IPS DF 4.7 (cell line): ENCODE measurements around the gene PTPRD.

Experiments
- DNase-seq: peaks from one replicate; pipeline ENCODE4 v3.0.0-alpha.2; 2013; ENCODE audit warnings: low spot score; ENCODE audit errors: extremely low read depth

The PTPRD gene

DNA sequence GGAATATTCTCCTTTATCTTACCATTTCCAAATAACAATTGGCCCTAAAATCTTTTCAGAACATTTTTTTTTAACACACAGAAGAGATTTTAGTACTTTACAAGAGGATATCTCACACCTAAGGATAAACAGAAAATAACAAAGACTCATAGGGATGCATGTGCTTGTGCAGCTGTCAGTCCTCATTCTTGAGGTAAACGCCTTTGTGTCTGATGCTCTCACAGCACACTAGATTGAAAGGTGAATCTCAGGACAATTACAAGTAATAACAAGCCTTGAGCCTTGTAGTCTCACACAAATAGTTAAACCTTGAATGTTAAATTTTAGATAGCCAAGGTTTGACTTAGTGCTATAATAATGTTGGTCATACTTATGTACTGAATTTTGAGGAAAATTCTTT is 439.2 kb downstream of the PTPRD start:
- DNase-seq: no peak

DNA sequence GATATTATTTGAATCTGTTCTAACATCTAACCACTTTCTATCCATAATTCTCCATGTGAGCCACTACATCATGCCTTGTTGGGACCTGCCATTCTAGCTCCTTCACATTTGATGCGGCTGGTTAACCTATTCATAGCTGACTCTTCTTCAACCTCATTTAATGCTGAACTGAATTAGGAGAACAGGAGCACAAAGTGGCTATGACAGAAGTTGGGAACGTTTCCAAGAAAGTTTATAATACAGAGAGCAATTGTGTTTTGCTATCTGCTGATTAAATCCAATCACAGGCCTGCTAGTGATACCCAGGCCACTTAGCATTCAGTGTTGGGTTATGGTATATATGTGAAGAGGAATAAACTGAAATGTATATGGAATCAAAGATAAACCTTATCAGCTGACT is 440.3 kb downstream of the PTPRD start:
- DNase-seq: no peak

DNA sequence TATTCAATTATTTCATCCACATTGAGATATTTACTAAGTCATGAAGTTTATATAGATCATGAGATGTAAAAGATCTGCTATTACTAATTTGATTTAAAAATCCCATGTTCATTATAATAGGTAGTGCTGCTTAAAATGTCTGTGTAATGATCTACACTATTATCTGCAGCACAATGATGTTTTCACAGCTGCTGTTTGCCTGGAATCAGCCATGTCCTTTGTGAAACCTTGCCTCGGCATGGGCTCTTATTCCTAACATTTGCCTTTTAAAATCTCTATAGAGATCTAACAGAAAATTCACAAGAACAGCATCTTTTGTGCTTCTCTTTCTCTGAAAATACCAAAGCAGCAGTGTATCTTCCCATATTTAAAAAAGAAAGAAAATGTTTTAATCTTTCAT is 444.6 kb downstream of the PTPRD start:
- DNase-seq: no peak

DNA sequence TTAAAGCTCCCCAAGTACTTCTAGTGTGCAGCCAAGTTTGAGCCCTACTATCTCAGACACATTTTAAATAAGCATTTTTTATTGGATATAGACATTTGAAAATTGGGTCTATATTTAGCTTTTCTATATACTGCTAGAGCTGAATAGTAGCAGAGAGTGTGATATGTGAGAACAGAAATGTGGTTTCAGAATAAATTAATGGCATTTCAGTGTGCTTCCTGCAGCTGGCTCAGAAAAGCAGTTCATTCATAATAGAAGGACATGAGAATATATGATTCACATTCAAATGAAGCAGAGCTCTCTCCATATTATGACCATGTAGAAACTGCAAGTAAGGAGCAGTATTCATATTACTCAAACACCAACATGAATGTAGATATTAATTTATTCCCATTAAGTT is 464.0 kb downstream of the PTPRD start:
- DNase-seq: no peak

DNA sequence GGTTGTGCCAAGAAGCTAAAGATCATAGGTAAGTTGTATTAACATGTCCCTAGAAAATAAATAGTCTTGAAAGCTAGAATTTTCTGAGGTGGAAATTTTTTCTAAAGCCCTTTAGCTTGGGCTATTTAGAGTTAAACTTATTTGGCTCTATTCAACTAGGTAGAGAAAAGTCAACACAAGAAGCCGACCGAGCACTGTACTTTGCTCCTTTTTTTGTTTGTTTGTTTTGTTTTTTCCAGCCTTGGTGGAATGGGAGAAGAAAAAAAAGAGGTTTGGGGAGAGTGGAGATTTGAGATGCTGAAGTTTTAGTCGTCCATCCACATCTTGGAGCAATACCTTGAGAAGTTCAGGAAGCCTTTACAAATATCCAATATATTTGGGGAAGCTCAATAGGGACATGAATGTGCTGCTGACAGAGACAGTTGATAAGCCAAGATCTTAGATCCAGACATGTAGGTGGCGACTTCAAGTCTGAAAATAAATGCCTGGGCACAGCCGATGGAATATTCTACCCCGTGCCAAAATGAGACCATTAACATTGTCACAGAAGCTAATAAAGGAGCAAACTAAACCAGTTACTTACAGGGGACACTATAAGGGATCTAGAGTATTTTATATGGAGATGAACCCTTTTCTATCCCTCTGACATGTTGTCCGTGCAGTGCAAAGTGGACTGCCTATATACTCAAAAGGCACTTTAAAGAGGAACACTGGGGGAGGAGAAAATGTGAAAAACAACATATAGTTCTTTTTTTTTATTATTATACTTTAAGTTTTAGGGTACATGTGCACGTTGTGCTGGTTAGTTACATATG is 466.1 kb downstream of the PTPRD start:
- DNase-seq: no peak

DNA sequence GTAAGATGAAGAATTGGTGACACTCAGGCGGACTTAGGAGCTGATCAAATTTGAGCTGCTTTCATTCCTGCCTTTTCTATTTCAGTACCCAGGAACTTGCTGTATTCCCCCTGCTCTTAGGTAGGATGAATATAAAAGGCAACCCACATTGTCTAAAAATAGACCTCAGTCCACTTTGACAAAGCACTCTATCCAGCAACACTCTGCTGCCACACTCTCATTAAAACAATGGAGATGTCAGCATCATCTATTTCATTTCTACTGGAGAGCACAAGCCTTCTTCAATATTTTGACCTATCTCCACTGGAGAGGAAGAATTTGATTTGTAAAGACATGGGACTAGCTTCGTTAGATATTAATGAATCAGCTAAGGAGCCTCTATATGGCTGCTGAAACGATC is 468.4 kb downstream of the PTPRD start:
- DNase-seq: no peak

DNA sequence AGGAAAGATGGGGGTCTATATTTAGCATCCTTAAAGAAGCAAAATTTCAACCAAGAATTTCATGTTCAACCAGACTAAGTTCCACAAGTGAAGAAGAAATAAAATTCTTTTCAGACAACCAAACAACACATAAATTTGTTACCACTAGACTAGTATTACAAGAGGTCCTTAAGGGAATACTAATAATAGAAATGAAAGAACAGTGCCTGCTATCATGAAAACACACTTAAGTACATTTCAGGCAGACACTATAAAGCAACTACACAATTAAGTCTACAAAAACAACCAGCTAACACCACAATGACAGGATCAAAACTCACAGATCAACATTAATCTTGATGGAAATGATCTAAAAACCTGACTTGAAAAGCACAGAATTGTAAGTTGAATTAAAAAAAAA is 477.2 kb downstream of the PTPRD start:
- no peak for DNase-seq

DNA sequence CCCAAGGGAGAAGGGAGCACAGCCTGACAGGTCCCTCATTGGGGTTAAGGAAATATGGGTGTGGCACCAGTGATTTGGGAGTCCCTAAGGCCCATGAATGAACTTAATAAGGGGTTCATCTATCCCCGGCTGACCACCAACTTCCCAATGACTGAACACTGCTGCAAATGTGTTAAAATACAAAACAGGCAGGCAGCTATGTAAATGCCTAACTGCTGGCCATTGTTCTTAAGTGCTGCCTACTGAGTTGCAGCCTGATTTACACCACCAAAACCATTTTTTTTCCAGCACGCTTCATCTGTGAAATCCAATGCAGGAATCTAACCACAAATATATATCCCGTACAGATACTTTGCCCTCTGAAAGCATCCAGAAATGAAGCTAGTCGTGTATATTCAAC is 478.5 kb downstream of the PTPRD start:
- DNase-seq: no peak

DNA sequence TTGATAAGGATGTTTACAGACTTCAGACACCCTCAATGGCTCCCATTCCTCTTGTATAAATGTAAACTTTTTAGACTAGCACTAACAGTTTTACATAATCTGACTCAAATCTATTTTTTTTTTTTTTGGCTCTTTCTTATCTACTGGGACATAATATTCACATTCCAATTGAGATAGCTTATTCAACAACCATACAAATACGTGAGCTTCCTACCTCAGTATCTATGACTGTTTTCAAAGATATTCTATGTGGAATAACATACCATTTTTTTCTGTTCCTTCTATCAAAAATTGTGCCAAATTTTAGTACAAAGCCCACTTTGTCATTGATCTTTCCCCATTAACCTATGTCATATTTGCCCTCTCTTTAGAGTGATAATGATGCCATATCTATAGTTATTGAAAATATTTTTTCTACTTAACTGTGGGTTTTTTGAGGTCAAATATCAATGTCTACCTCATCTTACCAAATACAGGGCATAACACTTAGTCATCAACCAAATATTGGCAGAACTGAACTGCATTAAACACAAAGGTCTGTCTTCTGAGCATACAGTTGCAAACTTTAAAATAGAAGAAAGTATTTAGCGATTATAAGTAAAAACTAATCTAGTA is 482.6 kb downstream of the PTPRD start:
- no peak for DNase-seq

DNA sequence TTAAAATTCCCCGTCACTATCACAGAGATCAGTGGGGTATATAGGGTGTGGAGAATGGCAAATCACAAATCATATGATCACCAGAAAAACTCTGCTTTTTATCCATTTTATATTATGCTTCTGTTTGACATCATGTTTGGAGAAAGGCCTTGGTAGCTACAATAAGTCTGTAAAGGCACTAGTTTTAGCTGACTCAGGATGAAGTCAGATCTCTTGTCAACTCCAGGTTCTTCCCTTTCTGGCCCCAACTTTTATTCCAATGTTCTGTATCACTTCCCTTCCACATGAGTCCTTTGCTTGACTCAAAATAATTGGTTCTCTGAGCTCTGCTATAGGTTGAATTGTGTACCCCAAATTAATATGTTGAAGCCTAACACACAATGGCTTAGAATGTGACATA is 484.9 kb downstream of the PTPRD start:
- no peak for DNase-seq

DNA sequence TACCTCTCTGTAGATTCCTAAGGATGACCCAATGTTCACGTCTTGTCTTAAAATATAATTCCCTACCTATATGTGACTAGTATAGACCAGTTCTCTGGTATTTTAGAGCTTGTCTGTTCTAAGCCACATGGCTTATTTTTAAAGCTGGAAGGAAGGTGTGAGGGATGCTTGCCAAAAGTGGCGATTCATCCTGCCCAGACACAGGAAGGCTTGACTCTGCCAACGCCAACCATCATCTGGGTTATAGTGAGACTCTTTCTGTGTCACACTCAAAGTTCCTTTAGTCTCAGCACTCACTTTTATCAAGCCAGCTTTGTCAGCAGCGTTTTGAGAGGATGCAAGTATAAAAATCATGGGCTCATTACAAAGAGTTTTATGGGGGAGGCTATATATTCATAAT is 500.0 kb downstream of the PTPRD start:
- no peak for DNase-seq

DNA sequence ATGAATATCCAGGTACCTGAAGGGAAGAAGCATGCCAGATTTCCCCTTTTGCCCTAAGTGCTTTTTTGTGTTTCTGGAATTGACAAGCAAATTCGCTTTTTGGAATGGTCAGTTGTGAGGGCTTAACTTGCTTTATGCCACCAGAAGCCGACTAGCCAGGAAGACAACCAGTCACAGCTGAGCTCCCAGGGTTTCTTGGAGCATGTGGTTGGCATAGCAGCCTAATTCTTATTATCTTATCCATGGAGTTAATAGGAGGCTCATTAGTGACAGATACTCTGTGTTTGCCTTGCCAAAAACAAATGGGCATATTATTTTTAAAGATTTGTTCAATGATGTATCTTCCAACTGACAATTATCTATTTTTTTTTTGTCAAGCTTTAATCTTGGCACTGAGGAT is 500.7 kb downstream of the PTPRD start:
- no peak for DNase-seq

DNA sequence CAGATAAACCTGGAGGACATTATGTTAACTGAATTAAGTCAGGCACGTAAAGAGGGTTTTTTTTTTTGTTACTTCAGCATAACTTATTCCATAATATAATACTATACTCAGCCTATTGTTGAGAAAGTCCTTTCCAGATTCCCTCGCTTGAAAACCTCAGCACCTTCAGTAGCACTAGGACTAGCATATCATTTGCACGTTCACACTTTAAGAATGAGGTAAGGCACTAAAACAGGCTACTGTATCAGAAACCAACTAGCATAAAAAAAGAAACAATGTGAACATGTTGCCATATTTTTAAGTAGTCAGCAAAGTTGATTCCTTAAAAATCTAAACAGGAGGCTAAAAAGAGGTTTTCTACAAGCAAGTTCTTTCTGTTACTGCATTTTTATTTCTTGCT is 504.0 kb downstream of the PTPRD start:
- no peak for DNase-seq

DNA sequence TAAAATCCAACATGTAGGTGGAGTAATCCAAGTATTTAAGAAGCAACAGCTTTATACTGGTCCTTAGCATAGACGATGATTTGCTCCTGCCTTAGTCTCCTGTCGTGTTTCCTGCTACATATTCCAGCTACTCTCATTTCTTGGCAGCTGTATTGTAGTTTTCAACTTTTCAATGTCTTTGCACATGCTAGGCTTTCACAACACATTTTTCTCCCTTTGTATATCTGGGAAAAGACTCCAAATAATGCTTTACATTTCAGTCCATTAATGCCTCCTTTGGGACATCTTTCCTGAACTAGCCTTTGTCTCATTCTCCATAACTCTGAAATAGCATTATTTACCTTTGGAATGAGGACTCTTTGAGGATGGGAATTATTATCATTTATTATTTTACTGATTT is 508.0 kb downstream of the PTPRD start:
- no peak for DNase-seq

DNA sequence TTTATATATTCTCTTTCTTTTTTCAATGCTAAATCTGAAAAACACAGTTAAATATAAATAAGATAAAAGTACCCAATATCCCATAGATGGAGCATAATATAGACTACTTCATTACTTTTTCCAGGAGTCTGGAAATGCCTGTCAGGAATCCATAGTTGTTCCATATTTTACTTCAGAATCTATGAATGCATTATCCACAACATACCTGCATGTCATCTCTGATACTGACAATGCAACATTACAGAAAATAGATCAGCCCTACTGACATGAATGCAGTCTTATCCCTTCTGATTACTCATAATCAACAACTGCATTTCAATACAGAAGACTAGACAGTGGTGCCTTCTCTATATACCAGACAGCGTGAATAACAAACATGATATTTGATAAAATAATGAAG is 517.6 kb downstream of the PTPRD start:
- DNase-seq: no peak

DNA sequence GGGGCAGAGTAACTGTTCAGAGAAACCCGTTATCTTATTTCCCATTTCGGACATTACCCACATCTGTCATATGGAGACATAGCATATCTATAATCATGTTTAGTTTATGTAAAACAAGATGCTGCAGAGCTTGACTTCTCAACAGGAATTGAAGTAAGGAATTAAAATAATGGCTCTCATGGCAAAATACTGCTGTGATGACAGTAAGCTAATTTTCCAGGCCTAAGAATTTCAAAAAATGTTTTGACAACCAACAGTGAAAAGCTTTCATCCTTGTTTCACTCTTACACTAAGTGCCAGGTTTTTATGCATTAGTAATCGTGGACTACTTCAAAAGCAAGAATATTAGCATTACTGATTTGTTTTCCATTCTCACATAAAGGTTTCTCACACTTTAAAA is 518.2 kb downstream of the PTPRD start:
- no peak for DNase-seq

DNA sequence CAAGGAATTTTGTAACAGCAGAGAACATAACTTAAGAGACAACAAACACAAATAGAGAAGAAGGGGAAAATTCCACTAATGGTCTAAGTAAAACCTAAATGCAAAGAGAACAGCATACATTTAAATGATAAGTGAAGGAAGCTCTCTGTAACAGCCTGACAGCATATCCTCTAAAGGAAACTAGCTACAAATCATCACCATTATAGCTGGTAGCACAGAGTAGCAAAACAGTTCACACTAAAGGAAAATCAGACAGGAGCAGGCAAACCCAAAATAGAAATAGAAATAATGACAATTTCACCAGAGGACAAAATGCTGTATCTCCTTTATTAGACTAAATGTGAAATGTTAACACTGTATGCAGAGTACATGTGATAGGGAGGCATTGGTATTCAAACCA is 532.8 kb downstream of the PTPRD start:
- DNase-seq: no peak

DNA sequence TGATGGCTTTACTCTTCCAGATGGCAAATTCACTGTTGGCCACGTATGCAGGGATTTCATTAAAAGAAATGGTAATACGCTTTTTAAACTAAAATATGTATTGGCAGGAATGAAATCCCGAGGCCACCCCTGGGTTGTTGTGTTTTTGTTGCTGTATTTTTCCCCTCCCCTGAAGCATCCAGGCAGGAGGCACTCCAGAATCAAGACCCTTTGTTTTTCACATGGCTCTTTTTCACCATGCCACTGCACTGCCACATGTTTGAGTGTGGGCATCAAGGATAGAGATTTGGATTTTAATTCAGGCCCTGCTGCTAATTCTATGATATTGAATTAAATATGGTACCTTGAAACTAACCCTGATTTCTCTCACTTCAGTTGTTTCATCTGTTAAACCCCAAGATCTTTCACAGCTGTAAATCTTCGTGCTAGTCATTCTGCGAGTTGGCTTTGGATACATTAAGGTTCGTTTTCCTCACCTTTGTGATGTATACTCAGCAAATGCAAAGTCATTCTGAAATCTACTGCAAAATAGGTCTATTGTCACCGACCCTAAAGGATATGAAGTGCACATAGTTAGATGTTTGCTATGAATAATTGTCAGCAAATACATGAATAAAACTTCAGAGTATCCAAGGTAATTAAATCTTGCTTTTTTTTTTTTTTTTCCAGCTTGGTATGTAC is 533.4 kb downstream of the PTPRD start:
- no peak for DNase-seq

DNA sequence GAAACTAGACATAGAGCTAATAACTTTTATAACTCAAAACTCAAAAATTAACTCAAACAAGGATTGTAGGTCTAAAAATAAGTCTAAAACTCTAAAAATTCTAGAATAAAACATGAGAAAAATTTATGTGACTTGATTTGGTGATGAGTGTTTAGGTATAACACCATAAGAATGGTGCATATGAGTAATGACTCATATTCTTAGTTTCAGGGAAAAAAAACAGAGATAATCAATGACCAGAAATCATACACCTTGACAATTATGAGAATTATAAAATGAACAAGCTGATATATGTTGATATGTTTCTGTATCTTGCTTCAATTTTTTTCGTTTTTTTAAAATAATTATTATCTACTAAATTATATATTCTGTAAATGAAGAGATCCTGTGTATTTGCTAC is 541.2 kb downstream of the PTPRD start:
- no peak for DNase-seq

DNA sequence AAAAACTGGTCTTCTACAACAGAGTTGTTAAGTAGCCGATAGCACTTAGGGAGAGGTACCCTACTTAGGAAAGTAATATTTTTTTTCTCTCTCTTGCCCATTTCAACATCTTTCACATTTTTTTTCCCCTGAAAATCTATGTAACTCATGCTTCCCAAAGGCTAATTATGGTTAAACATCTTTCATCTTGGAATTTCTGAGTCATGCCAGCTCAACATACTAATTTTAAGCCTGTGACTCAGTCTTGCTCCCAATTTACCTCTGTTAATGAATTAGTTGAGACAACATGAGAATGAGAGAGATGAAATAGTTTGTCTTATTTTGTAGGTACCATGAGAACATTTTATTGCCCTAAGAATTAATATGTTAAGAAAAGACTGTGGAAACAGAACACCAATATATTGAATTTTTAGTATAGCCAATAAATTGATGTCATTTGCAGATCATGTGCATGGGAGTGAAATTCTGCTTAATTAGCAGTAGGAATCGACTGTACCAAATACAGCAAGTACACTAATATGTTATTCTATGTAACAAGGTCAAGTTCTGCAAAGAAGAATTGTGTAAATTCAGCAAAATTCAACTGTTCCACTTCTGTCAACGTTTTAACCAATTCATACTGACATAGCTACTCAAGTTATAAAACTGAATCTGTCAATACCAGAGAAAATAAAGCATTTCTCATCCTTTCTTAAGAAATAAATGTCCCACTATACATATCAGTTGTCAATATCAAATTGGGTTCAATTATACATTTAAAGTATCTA is 550.0 kb downstream of the PTPRD start:
- no peak for DNase-seq

DNA sequence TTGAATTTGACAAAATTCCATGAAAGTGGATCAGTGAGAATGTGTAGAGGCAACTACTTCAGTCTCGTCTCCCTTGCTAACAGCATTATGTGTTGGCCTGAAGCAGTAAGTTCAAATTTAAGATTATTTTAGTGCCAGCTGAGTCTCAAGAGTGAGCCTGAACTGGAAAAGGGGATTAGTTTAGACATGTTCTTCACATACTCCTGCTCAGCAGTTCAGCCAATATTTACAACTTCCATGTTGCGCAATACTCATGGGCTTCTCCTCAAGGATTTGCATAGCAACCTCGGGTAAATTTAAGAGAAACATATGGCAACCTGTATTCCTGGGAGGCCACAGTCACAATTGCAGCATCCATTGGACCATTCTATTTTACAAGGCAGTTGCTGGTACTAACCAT is 553.8 kb downstream of the PTPRD start:
- no peak for DNase-seq

DNA sequence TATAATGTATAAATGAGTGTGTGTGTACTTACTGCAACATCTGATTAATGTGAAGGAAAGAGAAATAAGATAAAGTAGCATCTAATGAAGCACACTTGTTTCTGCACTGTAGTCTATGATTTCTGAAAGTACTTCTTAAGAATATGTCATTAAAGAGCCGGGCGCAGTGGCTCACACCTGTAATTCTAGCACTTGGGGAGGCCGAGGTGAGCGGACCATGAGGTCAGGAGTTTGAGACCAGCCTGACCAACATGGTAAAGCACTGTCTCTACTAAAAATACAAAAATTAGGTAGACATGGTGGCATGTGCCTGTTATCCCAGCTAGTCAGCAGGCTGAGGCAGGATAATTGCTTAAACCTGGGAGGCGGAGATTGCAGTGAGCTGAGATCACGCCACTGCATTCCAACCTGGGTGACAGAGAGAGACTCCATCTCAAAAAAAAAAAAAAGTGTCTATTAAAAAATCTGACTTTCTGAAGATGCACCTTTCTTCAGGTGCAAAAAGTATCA is 556.9 kb downstream of the PTPRD start:
- no peak for DNase-seq
